Bronchial epithelial cell (primary cell): Measurements from ENCODE around the gene PRKAB1. TPM values are rescaled to one million over a fixed set of nuclear protein-coding genes. Genes with fewer than 3 reads are reported as not detected.

Experiments used
- DNase-seq: peaks from one replicate; pipeline ENCODE4 v3.0.0-alpha.2; 2010; ENCODE audit warnings: low read depth
- FAIRE-seq: peaks from 2 replicates; lab custom pipeline; 2011; peaks lifted over from hg19 to GRCh38; lab: Jason Lieb, UNC
- H3K27me3 ChIP-seq: 2 replicates; pipeline ENCODE4 v1.5.1; 2011; ENCODE audit warnings: low read length; ENCODE audit not compliant: control insufficient read depth, insufficient read depth
- H3K36me3 ChIP-seq: 2 replicates; pipeline ENCODE4 v1.5.1; 2011; ENCODE audit warnings: low read length; ENCODE audit not compliant: control insufficient read depth, insufficient read depth
- H3K4me3 ChIP-seq: 2 replicates; pipeline ENCODE4 v1.5.1; 2011; ENCODE audit warnings: mild to moderate bottlenecking, low read depth, low read length, control low read depth
- CTCF ChIP-seq: IDR thresholded peaks from 2 replicates; pipeline ENCODE4 v1.5.1; 2011; ENCODE audit warnings: mild to moderate bottlenecking, moderate library complexity, low read length, control low read depth, inconsistent platforms; ENCODE audit not compliant: insufficient read depth, severe bottlenecking
- total RNA-seq: library from RNA; depleted of rRNA; stranded (reverse); fragments of >200 nt; gene quantifications from 2 replicates; pipeline ENCODE4 v1.2.1, GENCODE V29; 2014

Gene PRKAB1
- total RNA-seq, 1 donor from 2014 or later, result 19.5 TPM

DNA sequence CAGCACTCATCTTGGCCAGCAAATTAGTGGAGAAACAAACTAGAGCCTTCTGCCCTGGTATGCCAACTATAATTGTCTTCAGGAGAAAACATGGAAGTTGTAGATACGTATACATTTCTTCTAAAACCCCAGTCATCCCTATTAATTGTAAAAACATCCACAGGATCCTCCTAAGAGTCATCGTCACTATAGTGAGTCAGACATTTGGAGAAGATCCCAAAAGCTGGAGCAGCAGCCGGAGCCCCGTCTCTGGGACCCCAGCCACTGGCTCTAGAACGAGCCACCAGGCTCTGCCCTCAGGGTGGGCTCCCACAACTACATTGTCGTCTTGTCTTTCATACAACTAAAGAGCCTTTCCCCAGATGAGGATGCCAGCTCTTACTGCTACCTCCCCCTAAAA is 15.5 kb downstream of the PRKAB1 start:
- DNase-seq (no peak), FAIRE-seq (no peak)
- no peak for TF ChIP-seq CTCF
- Histone ChIP-seq H3K36me3 (peaks cover 12% of the 10 kb centered on the region), H3K4me3 (no peak overlapping the region), H3K27me3 (no peaks in the 10 kb centered on the region)

GRCh38 chr12:119683816-119684215 is 15.9 kb downstream of the PRKAB1 start:
- H3K36me3 ChIP-seq, result peaks cover 10% of the 10 kb centered on the region
- FAIRE-seq (no peak), DNase-seq (no peak)
- TF ChIP-seq CTCF, result no peak
- H3K27me3 ChIP-seq, result no peaks in the 10 kb centered on the region
- no peak overlapping the region for H3K4me3 ChIP-seq

- no peak overlapping the region for H3K4me3 ChIP-seq
- no peak for DNase-seq
- TF ChIP-seq CTCF, result no peak
- peaks cover 7% of the 10 kb centered on the region for H3K36me3 ChIP-seq
- H3K27me3 ChIP-seq, result no peaks in the 10 kb centered on the region
- FAIRE-seq, result no peak
These were observed 16.9 kb downstream of the PRKAB1 start for GRCh38 chr12:119684711-119685369.

DNA sequence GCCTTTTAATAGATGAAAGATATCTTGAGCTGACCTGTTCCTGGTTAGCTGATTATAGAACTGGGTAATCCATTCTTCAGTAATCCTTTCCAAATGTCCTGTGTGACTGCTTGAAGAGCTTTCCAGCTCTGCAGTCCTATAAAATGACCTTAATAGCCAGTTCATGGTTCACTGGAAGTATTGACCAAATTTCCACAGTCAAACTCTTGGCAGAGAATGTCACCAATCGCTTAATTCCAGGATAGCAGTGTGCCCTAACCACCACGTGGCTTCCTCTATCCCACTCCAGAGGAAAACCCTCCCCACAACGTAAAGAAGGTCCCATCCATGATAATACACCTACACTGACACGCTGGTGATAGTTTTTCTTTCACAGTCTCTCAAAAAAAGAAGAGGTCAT is 17.4 kb downstream of the PRKAB1 start:
- FAIRE-seq (no peak), DNase-seq (no peak)
- H3K4me3 ChIP-seq, result no peak overlapping the region
- no peak for TF ChIP-seq CTCF
- no peaks in the 10 kb centered on the region for H3K27me3 ChIP-seq
- peaks cover 3% of the 10 kb centered on the region for H3K36me3 ChIP-seq

GRCh38 chr12:119686355-119686754 is 18.4 kb downstream of the PRKAB1 start:
- FAIRE-seq (no peak), DNase-seq (no peak)
- TF ChIP-seq CTCF, result no peak
- Histone ChIP-seq H3K4me3 (no peak overlapping the region), H3K36me3 (no peaks in the 10 kb centered on the region), H3K27me3 (no peaks in the 10 kb centered on the region)

- DNase-seq, result no peak
- TF ChIP-seq CTCF, result no peak
- Histone ChIP-seq H3K36me3 (no peaks in the 10 kb centered on the region), H3K27me3 (no peaks in the 10 kb centered on the region), H3K4me3 (no peak overlapping the region)
- FAIRE-seq, result no peak
These were observed 18.8 kb downstream of the PRKAB1 start for GRCh38 chr12:119686776-119687175.
